Measurements from ENCODE around the gene RIT2. TPM values are rescaled to one million over a fixed set of nuclear protein-coding genes. Genes with fewer than 3 reads are reported as not detected.

The RIT2 gene
- total RNA-seq, 4 donors from 2014 or later, result not detected

GRCh38 chr18:42824178-42824577 lies 291.3 kb downstream of the RIT2 start:
- TF ChIP-seq POLR2AphosphoS5 (IDR thresholded peaks at IDR 0.05), result no peak
- Histone ChIP-seq H3K27me3 (no peaks in the 10 kb centered on the region), H3K36me3 (no peaks in the 10 kb centered on the region), H3K9me3 (no peaks in the 10 kb centered on the region), H3K27ac (replicated peaks in 1 of 4) (no peak overlapping the region), H3K4me3 (no peak overlapping the region), H3K4me1 (no peaks in the 10 kb centered on the region)
- intact Hi-C loops (cut with DNase I), result no loop called here
- no peak for DNase-seq (ENCODE audit: extremely low spot score)

- H3K9me3 ChIP-seq, result no peaks in the 10 kb centered on the region
- TF ChIP-seq POLR2A (IDR thresholded peaks at IDR 0.05; ENCODE audit: low read depth), result no peak
- no peak for TF ChIP-seq POLR2AphosphoS5 (IDR thresholded peaks at IDR 0.05)
- no peak for TF ChIP-seq EP300 (IDR thresholded peaks at IDR 0.05)
- TF ChIP-seq CTCF (IDR thresholded peaks at IDR 0.05), result no peak
- no peaks in the 10 kb centered on the region for H3K27me3 ChIP-seq
- 76% methylated on average over 3 of the region's 3 CpGs for WGBS
- intact Hi-C loops (cut with DNase I), result no loop called here
- no peak overlapping the region for H3K27ac ChIP-seq (replicated peaks in 1 of 4)
- H3K4me1 ChIP-seq, result no peaks in the 10 kb centered on the region
- no peaks in the 10 kb centered on the region for H3K36me3 ChIP-seq
- no peak overlapping the region for H3K4me3 ChIP-seq
- no peak for DNase-seq (ENCODE audit: extremely low spot score)
Observed at GRCh38 chr18:42822711-42823110, 292.8 kb downstream of the RIT2 start.

GRCh38 chr18:42821492-42821891 lies 294.0 kb downstream of the RIT2 start:
- Histone ChIP-seq H3K4me3 (no peak overlapping the region), H3K9me3 (no peaks in the 10 kb centered on the region), H3K36me3 (no peaks in the 10 kb centered on the region), H3K27ac (replicated peaks in 1 of 4) (no peak overlapping the region), H3K4me1 (no peaks in the 10 kb centered on the region), H3K27me3 (no peaks in the 10 kb centered on the region)
- WGBS, result 98% methylated on average over 4 of the region's 4 CpGs
- intact Hi-C loops (cut with DNase I), result no loop called here
- TF ChIP-seq POLR2AphosphoS5 (IDR thresholded peaks at IDR 0.05) (no peak), POLR2A (IDR thresholded peaks at IDR 0.05; ENCODE audit: low read depth) (no peak), EP300 (IDR thresholded peaks at IDR 0.05) (no peak), CTCF (IDR thresholded peaks at IDR 0.05) (no peak)
- no peak for DNase-seq (ENCODE audit: extremely low spot score)

GRCh38 chr18:42814618-42815017 lies 300.9 kb downstream of the RIT2 start:
- DNase-seq (ENCODE audit: extremely low spot score), result no peak
- no peaks in the 10 kb centered on the region for H3K9me3 ChIP-seq
- H3K27me3 ChIP-seq, result no peaks in the 10 kb centered on the region
- no peak overlapping the region for H3K4me3 ChIP-seq
- TF ChIP-seq POLR2A (IDR thresholded peaks at IDR 0.05; ENCODE audit: low read depth) (no peak), CTCF (IDR thresholded peaks at IDR 0.05) (no peak), POLR2AphosphoS5 (IDR thresholded peaks at IDR 0.05) (no peak), EP300 (IDR thresholded peaks at IDR 0.05) (no peak)
- H3K36me3 ChIP-seq, result no peaks in the 10 kb centered on the region
- WGBS, result 95% methylated on average over 4 of the region's 4 CpGs
- no peaks in the 10 kb centered on the region for H3K4me1 ChIP-seq
- H3K27ac ChIP-seq (replicated peaks in 1 of 4), result no peak overlapping the region
- intact Hi-C loops (cut with DNase I), result no loop called here

GRCh38 chr18:42814184-42814583 lies 301.3 kb downstream of the RIT2 start:
- H3K9me3 ChIP-seq, result no peaks in the 10 kb centered on the region
- no peaks in the 10 kb centered on the region for H3K4me1 ChIP-seq
- TF ChIP-seq POLR2AphosphoS5 (IDR thresholded peaks at IDR 0.05), result no peak
- no peak for TF ChIP-seq EP300 (IDR thresholded peaks at IDR 0.05)
- TF ChIP-seq CTCF (IDR thresholded peaks at IDR 0.05), result no peak
- WGBS, result 93% methylated on average over 3 of the region's 5 CpGs
- H3K27me3 ChIP-seq, result no peaks in the 10 kb centered on the region
- no peak overlapping the region for H3K4me3 ChIP-seq
- H3K36me3 ChIP-seq, result no peaks in the 10 kb centered on the region
- H3K27ac ChIP-seq (replicated peaks in 1 of 4), result no peak overlapping the region
- intact Hi-C loops (cut with DNase I), result no loop called here
- no peak for DNase-seq (ENCODE audit: extremely low spot score)

All from esophagus muscularis mucosa (tissue), 4 donors.